Measurements from ENCODE around the gene FAM219A. TPM values are rescaled to one million over a fixed set of nuclear protein-coding genes. Genes with fewer than 3 reads are reported as not detected.
"Not testable (repeated sequence)": the region's sequence is repeated elsewhere in the genome, so short reads cannot be mapped to it uniquely, and the experiment has no call there.

The FAM219A gene
- total RNA-seq, 2 donors from 2014 or later = 14.4 to 16.5 TPM

DNA sequence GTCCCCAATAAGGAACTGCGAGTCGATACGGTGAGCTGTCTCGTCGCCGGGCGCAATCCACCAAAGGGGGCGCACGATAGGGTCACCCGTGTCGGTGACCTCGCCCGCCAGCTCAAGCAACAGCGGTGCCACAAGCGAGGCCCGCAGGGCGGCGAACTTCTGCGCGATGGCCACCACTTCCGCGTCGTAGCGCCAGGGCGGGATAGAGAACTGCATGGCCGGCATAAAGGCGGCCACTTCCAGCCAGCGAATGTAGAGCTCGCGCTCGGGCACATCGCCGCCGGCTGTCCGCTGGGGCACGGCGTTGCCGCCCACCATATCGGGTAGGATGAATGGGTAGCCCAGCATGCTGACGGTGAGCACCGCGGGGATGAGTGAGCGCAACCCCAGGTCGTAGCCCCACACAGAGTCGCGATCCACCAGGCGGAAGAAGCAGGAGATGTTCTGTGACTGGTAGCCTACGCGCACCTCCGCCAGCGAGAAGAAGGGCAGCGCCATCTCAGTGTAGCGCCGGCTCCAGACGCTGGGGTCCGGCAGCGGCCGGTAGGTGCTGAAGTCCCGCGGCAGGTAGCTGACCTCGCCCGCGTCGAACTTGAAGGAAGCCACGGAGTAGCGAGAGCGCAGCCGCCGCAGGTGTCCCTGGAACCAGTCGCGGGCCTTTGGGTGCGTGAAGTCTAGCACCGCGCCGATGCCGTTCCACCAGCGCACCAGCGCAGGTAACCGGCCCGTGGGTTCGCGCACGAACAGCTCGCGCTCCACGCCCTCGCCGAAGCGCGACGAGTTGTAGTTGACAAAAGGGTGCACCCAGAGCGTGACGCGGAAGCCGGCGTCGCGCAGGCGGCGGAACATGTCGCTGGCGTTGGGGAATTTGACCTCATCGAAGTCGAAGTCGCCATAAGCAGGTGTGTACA lies 87.1 kb downstream of the FAM219A start:
- Histone ChIP-seq H3K27ac (no peak overlapping the region), H3K4me3 (no peak overlapping the region), H3K9me3 (no peaks in the 10 kb centered on the region), H3K36me3 (no peaks in the 10 kb centered on the region), H3K27me3 (replicated peaks; ENCODE audit: insufficient read depth) (no peaks in the 10 kb centered on the region), H3K4me1 (replicated peaks) (no peaks in the 10 kb centered on the region)
- 73% methylated on average over 101 of the region's 105 CpGs for WGBS
- TF ChIP-seq POLR2A (IDR thresholded peaks at IDR 0.05) = no peak
- TF ChIP-seq, protein P1, sequence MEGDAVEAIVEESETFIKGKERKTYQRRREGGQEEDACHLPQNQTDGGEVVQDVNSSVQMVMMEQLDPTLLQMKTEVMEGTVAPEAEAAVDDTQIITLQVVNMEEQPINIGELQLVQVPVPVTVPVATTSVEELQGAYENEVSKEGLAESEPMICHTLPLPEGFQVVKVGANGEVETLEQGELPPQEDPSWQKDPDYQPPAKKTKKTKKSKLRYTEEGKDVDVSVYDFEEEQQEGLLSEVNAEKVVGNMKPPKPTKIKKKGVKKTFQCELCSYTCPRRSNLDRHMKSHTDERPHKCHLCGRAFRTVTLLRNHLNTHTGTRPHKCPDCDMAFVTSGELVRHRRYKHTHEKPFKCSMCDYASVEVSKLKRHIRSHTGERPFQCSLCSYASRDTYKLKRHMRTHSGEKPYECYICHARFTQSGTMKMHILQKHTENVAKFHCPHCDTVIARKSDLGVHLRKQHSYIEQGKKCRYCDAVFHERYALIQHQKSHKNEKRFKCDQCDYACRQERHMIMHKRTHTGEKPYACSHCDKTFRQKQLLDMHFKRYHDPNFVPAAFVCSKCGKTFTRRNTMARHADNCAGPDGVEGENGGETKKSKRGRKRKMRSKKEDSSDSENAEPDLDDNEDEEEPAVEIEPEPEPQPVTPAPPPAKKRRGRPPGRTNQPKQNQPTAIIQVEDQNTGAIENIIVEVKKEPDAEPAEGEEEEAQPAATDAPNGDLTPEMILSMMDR (IDR thresholded peaks at IDR 0.05) = no peak
- TF ChIP-seq POLR2AphosphoS5 (IDR thresholded peaks at IDR 0.05) = no peak
- intact Hi-C loops (cut with DNase I) = no loop called here
- DNase-seq (ENCODE audit: low spot score) = no peak

DNA sequence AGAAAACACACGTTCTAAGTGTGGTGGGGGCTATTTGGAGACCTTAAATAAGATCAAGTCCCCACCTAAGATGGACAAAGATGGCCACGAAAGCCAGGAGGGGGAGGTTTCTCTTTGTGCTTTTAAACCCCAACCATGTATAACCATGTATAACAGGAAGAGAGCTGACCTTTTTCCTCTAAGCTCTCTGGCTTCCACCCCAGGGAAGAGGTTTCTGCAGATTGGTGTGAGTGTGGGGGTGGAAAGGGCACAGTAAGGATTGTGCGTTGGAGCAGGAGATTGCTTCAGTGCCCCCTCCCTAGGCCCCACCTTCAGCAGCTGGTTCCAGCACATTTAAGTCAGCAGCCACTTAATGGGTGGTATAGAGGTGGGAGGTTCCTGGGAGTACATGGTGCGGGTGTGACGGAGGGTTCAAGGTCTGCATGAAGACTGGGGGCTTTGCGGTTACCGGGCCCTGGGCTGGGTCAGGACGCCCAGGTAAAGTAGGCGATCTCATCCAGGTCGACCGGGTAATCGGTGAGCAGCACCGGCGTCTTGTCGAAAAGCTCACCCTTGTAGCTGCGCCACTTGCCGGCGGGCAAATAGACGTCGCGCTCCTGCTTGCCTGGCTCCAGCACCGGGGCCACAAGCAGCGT lies 87.9 kb downstream of the FAM219A start:
- Histone ChIP-seq H3K27ac (no peak overlapping the region), H3K36me3 (no peaks in the 10 kb centered on the region), H3K4me1 (replicated peaks) (no peaks in the 10 kb centered on the region), H3K4me3 (no peak overlapping the region), H3K27me3 (replicated peaks; ENCODE audit: insufficient read depth) (no peaks in the 10 kb centered on the region), H3K9me3 (no peaks in the 10 kb centered on the region)
- DNase-seq (ENCODE audit: low spot score) = no peak
- intact Hi-C loops (cut with DNase I) = no loop called here
- no peak for TF ChIP-seq POLR2A (IDR thresholded peaks at IDR 0.05)
- TF ChIP-seq POLR2AphosphoS5 (IDR thresholded peaks at IDR 0.05) = no peak
- TF ChIP-seq, protein P1 (IDR thresholded peaks at IDR 0.05) = no peak
- 80% methylated on average over 23 of the region's 23 CpGs for WGBS

DNA sequence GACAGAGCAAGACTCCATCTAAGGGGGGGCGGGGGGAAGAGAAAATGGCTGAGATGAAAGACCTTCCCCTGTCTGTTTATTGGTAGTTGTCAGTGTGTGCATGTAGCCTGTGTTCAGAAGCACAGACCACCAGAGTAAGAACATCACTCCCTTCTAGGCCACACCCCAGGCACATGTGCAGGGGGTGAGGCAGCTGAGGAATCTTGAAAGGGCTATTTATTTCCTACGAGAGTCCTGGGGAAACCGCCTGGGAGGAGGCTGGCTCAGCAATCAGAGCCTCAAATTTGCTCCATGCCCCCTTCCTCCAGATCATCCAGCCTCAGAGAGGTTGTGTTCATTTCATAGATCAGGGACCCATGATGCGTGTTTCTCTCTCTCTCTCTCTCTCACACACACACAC lies 88.7 kb downstream of the FAM219A start:
- 94% methylated on average over 4 of the region's 4 CpGs for WGBS
- H3K27ac ChIP-seq = no peak overlapping the region
- no peak for DNase-seq (ENCODE audit: low spot score)
- no peaks in the 10 kb centered on the region for H3K9me3 ChIP-seq
- H3K27me3 ChIP-seq (replicated peaks; ENCODE audit: insufficient read depth) = no peaks in the 10 kb centered on the region
- no peaks in the 10 kb centered on the region for H3K36me3 ChIP-seq
- intact Hi-C loops (cut with DNase I) = no loop called here
- no peak for TF ChIP-seq POLR2AphosphoS5 (IDR thresholded peaks at IDR 0.05)
- no peak for TF ChIP-seq POLR2A (IDR thresholded peaks at IDR 0.05)
- TF ChIP-seq, protein P1 (IDR thresholded peaks at IDR 0.05) = no peak
- H3K4me3 ChIP-seq = no peak overlapping the region
- no peaks in the 10 kb centered on the region for H3K4me1 ChIP-seq (replicated peaks)

DNA sequence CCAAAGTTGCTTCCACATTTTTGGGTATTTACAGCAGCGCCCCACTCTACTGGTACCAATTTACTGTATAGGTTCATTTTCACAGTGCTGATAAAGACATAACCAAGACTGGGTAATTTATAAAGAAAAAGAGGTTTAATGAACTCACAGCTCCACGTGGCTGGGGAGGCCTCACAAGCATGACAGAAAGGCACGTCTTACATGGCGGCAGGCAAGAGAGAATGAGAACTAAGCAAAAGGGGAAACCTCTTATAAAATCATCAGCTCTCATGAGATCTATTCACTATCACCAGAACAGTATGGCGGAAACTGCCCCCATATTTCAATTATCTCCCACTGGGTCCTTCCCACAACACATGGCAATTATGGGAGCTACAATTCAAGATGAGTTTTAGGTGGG lies 89.6 kb downstream of the FAM219A start:
- DNase-seq (ENCODE audit: low spot score); H3K27ac ChIP-seq; H3K4me3 ChIP-seq; H3K9me3 ChIP-seq; H3K27me3 ChIP-seq (replicated peaks; ENCODE audit: insufficient read depth); H3K4me1 ChIP-seq (replicated peaks); H3K36me3 ChIP-seq; intact Hi-C loops (cut with DNase I): not testable (repeated sequence)
- WGBS = 96% methylated on average over 5 of the region's 5 CpGs

DNA sequence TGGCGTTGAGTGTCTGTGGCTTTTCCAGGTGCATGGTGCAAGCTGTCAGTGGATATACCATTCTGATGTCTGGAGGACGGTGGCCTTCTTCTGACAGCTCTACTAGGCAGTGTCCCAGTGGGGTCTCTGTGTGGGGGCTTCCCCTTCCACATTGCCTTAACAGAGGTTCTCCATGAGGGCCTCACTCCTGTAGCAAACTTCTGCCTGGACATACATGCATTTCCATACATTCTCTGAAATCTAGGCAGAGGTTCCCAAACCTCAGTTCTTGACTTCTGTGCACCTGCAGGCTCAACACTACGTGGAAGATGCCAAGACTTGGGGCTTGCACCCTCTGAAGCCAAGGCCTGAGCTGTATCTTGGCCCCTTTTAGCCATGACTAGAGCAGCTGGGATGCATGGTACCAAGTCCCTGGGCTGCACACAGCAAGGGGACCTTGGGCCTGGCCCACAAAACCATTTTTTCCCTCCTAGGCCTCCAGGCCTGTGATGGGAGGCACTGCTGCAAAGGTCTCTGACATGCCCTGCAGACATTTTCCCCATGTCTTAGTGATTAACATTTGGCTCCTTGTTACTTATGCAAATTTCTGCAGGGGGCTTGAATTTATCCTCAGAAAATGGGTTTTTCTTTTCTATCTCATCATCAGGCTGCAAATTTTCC lies 90.5 kb downstream of the FAM219A start:
- H3K27me3 ChIP-seq (replicated peaks; ENCODE audit: insufficient read depth); H3K36me3 ChIP-seq; H3K4me3 ChIP-seq; H3K4me1 ChIP-seq (replicated peaks); H3K9me3 ChIP-seq; H3K27ac ChIP-seq; intact Hi-C loops (cut with DNase I); DNase-seq (ENCODE audit: low spot score): not testable (repeated sequence)
- 93% methylated on average over 3 of the region's 3 CpGs for WGBS

All from prostate gland (tissue), 2 donors.